Airway epithelial cell (primary cell): Measurements from ENCODE around the gene APOBEC3C. TPM values are rescaled to one million over a fixed set of nuclear protein-coding genes. Genes with fewer than 3 reads are reported as not detected.

Experiments
- total RNA-seq: library from RNA; depleted of rRNA; stranded (reverse); fragments of >200 nt; gene quantifications from 2 replicates; pipeline ENCODE4 v1.2.3, GENCODE V29; 2015

Gene APOBEC3C
- 18.8 and 27.0 TPM in 2 replicates for total RNA-seq

GRCh38 chr22:39013942-39014722 lies at the start of gene APOBEC3C:
TSS of gene APOBEC3C (plus strand) at chr22:39014257. CDS start at chr22:39014363, 106 bp downstream.

GRCh38 chr22:38981992-38982927 lies 31.8 kb upstream of the APOBEC3C start, which contains the start of gene APOBEC3B:
TSS of gene APOBEC3B (plus strand) at chr22:38982347. CDS start at chr22:38982454, 107 bp downstream.

GRCh38 chr22:39040538-39041296 lies 26.7 kb downstream of the APOBEC3C start, which contains the start of gene APOBEC3F:
TSS of gene APOBEC3F (plus strand) at chr22:39040864. CDS start at chr22:39040961, 97 bp downstream.

Other genes starting within 250 kb of the APOBEC3C start
- gene DNAL4, start 220.1 kb upstream of the APOBEC3C start, total RNA-seq = 20.5 and 23.1 TPM in 2 replicates
- 0.19 and 0.21 TPM in 2 replicates for gene NPTXR, start 170.2 kb upstream of the APOBEC3C start, total RNA-seq
- gene CBX6, start 142.0 kb upstream of the APOBEC3C start, total RNA-seq = 12.4 and 19.2 TPM in 2 replicates
- gene APOBEC3A, start 56.6 kb upstream of the APOBEC3C start, total RNA-seq = 0.49 TPM in 1 of 2 replicates, not detected in the other
- gene APOBEC3B, start 31.9 kb upstream of the APOBEC3C start, total RNA-seq = 0.70 and 1.3 TPM in 2 replicates
- gene APOBEC3D, start 6.9 kb downstream of the APOBEC3C start, total RNA-seq = 0.14 TPM in 1 of 2 replicates, not detected in the other
- 2.1 and 4.2 TPM in 2 replicates for gene APOBEC3F, start 26.6 kb downstream of the APOBEC3C start, total RNA-seq
- gene APOBEC3G, start 63.0 kb downstream of the APOBEC3C start, total RNA-seq = 0.56 and 2.0 TPM in 2 replicates
- gene APOBEC3H, start 83.0 kb downstream of the APOBEC3C start, total RNA-seq = 0.28 TPM in 1 of 2 replicates, not detected in the other
- 0.09 and 0.21 TPM in 2 replicates for gene CBX7, start 138.4 kb downstream of the APOBEC3C start, total RNA-seq
- gene PDGFB, start 230.7 kb downstream of the APOBEC3C start, total RNA-seq = 3.0 and 3.3 TPM in 2 replicates